Liver (tissue), 9 donors: ENCODE results near the gene SEPTIN10. TPM values are rescaled to one million over a fixed set of nuclear protein-coding genes. Genes with fewer than 3 reads are reported as not detected.

Experiments
- DNase-seq: peaks from one replicate; pipeline ENCODE4 v3.0.0-alpha.2; 2017; ENCODE audit warnings: low spot score
- H3K27ac ChIP-seq, 2 donors: one replicate each; pipeline ENCODE4 v1.7.0; 2013; ENCODE audit warnings: inconsistent platforms in 2 of 2, low read length in 2 of 2, control low read depth in 1 of 2, low read depth in 1 of 2, mild to moderate bottlenecking in 1 of 2
- H3K27me3 ChIP-seq, 4 donors: one replicate each; pipeline versions ENCODE4 v1.6.1 to v1.7.0; 2013; ENCODE audit warnings: low read length in 3 of 4, inconsistent platforms in 1 of 4, mild to moderate bottlenecking in 1 of 4, moderate library complexity in 1 of 4; ENCODE audit not compliant: control insufficient read depth in 4 of 4, insufficient read depth in 4 of 4
- H3K36me3 ChIP-seq, 4 donors: one replicate each; pipeline versions ENCODE4 v1.6.1 to v1.7.0; 2013; ENCODE audit warnings: low read length in 3 of 4, mild to moderate bottlenecking in 3 of 4, low read depth in 1 of 4, moderate library complexity in 1 of 4; ENCODE audit not compliant: control insufficient read depth in 4 of 4, insufficient read depth in 3 of 4
- H3K4me1 ChIP-seq, 4 donors: one replicate each; pipeline versions ENCODE4 v1.6.1 to v1.7.0; 2013; ENCODE audit warnings: low read length in 3 of 4, mild to moderate bottlenecking in 3 of 4, moderate library complexity in 1 of 4; ENCODE audit not compliant: control insufficient read depth in 4 of 4, insufficient read depth in 4 of 4
- H3K4me3 ChIP-seq, 3 donors: one replicate each; pipeline versions ENCODE4 v1.6.1 to v1.7.0; 2013; ENCODE audit warnings: low read length in 3 of 3, control low read depth in 1 of 3, low read depth in 1 of 3, mild to moderate bottlenecking in 1 of 3
- H3K9ac ChIP-seq, 2 donors: one replicate each; pipeline ENCODE4 v1.7.0; 2013; ENCODE audit warnings: low read length in 2 of 2, mild to moderate bottlenecking in 2 of 2, moderate library complexity in 2 of 2, control low read depth in 1 of 2, low read depth in 1 of 2
- H3K9me3 ChIP-seq, 4 donors: one replicate each; pipeline versions ENCODE4 v1.6.1 to v1.7.0; 2013; ENCODE audit warnings: low read length in 3 of 4; ENCODE audit not compliant: control insufficient read depth in 4 of 4
- ATF3 ChIP-seq: IDR thresholded peaks from 2 replicates; pipeline ENCODE4 v1.6.1; 2016; ENCODE audit warnings: antibody characterized with exemption
- EGR1 ChIP-seq, 2 donors: IDR thresholded peaks; 2 replicates each; pipeline ENCODE4 v1.6.1; 2016 to 2018; ENCODE audit warnings: antibody characterized with exemption in 2 of 2, low read depth in 2 of 2
- FOXA1 ChIP-seq: IDR thresholded peaks from 2 replicates; pipeline ENCODE4 v1.6.1; 2016; ENCODE audit warnings: antibody characterized with exemption
- FOXA2 ChIP-seq: IDR thresholded peaks from 2 replicates; pipeline ENCODE4 v1.6.1; 2016; ENCODE audit warnings: antibody characterized with exemption
- GABPA ChIP-seq, 2 donors: IDR thresholded peaks in 1 of 2; conservative IDR thresholded peaks in 1 of 2; 2 replicates each; pipeline ENCODE4 v1.6.1; 2016; ENCODE audit warnings: antibody characterized with exemption in 2 of 2, mild to moderate bottlenecking in 1 of 2, moderate library complexity in 1 of 2
- HNF4A ChIP-seq, 2 donors: conservative IDR thresholded peaks; 2 replicates each; pipeline ENCODE4 v1.6.1; 2016; ENCODE audit warnings: antibody characterized with exemption in 2 of 2, mild to moderate bottlenecking in 2 of 2
- HNF4G ChIP-seq: IDR thresholded peaks from 2 replicates; pipeline ENCODE4 v1.6.1; 2016; ENCODE audit warnings: antibody characterized with exemption
- JUND ChIP-seq, 2 donors: IDR thresholded peaks; 2 replicates each; pipeline ENCODE4 v1.6.1; 2016; ENCODE audit warnings: antibody characterized with exemption in 2 of 2
- NR2F2 ChIP-seq: IDR thresholded peaks from 2 replicates; pipeline ENCODE4 v1.6.1; 2016; ENCODE audit warnings: antibody characterized with exemption
- RAD21 ChIP-seq, 2 donors: IDR thresholded peaks; 2 replicates each; pipeline ENCODE4 v1.6.1; 2016; ENCODE audit warnings: antibody characterized with exemption in 2 of 2, mild to moderate bottlenecking in 2 of 2
- RXRA ChIP-seq, 2 donors: IDR thresholded peaks; 2 replicates each; pipeline ENCODE4 v1.6.1; 2017 to 2018; ENCODE audit warnings: antibody characterized with exemption in 2 of 2, mild to moderate bottlenecking in 1 of 2
- SP1 ChIP-seq: IDR thresholded peaks from 2 replicates; pipeline ENCODE4 v1.6.1; 2018; ENCODE audit warnings: antibody characterized with exemption, mild to moderate bottlenecking
- TAF1 ChIP-seq: conservative IDR thresholded peaks from 2 replicates; pipeline ENCODE4 v1.6.1; 2016; ENCODE audit warnings: antibody characterized with exemption, mild to moderate bottlenecking
- YY1 ChIP-seq: IDR thresholded peaks from 2 replicates; pipeline ENCODE4 v1.6.1; 2016; ENCODE audit warnings: antibody characterized with exemption, mild to moderate bottlenecking
- ZBTB33 ChIP-seq: IDR thresholded peaks from 2 replicates; pipeline ENCODE4 v1.6.1; 2016; ENCODE audit warnings: antibody characterized with exemption
- WGBS: extraction: QIAGEN DNeasy Blood & Tissue Kit; methylation state at CpG from one replicate; pipeline ENCODE4 v1.1.7; 2013; 5-methylcytosine and 5-hydroxymethylcytosine counted together
- polyA plus RNA-seq, 2 donors: library from polyadenylated mRNA; stranded (reverse) in 1 of 2; unstranded in 1 of 2; fragments of 200-250 nt in 1 of 2; fragments of >200 nt in 1 of 2; fragmentation: Nextera tagmentation in 1 of 2; extraction: Ambion mirVana in 1 of 2; gene quantifications; one replicate each; pipeline versions ENCODE4 v1.2.1 to v1.2.3, GENCODE V29; 2013 to 2015
- total RNA-seq, 2 donors: library from RNA; depleted of rRNA; stranded (reverse); fragments of >200 nt; gene quantifications; one replicate each; pipeline ENCODE4 v1.2.3, GENCODE V29; 2014
- TF ChIP-seq, protein P1 (sequence below): IDR thresholded peaks from 2 replicates; pipeline ENCODE4 v1.6.1; 2016; ENCODE audit warnings: antibody characterized with exemption, mild to moderate bottlenecking
- TF ChIP-seq, protein P2 (sequence below): fragments of 150-350 bp; IDR thresholded peaks from 2 replicates; pipeline ENCODE4 v1.5.1; 2017; ENCODE audit warnings: improper control_type of control experiment, low read depth, low read length; ENCODE audit not compliant: missing input control
- TF ChIP-seq, protein P3 (sequence below): IDR thresholded peaks from 2 replicates; pipeline ENCODE4 v1.6.1; 2016; ENCODE audit warnings: antibody characterized with exemption
- donor health status: healthy.
- donor health status: healthy.
- donor health status: healthy.
- donor health status: healthy.
- donor health status: healthy.

Gene SEPTIN10
- total and polyA plus RNA-seq, 4 donors, result 19.6 to 35.9 (median 20.1) TPM

- TF ChIP-seq SP1 (no peak), FOXA1 (no peak), NR2F2 (no peak), TAF1 (no peak), RXRA (IDR thresholded peaks at IDR 0.05) (no peak), GABPA (IDR thresholded peaks at IDR 0.05 in 1 of 2, conservative IDR thresholded peaks at IDR 0.05 in 1 of 2) (no peak), YY1 (no peak), RAD21 (IDR thresholded peaks at IDR 0.05) (no peak)
Measured at GRCh38 chr2:109530712-109531111, 83.1 kb downstream of the SEPTIN10 start (continued).

- no peaks in the 10 kb centered on the region for H3K4me1 ChIP-seq
- no peak overlapping the region for H3K9ac ChIP-seq
- H3K27ac ChIP-seq, result no peak overlapping the region
- no peaks in the 10 kb centered on the region for H3K9me3 ChIP-seq
- no peak for DNase-seq
- no peaks in the 10 kb centered on the region for H3K27me3 ChIP-seq
- H3K4me3 ChIP-seq, result no peak overlapping the region
- no peaks in the 10 kb centered on the region for H3K36me3 ChIP-seq
- no peak for TF ChIP-seq JUND (IDR thresholded peaks at IDR 0.05)
- TF ChIP-seq YY1, result no peak
- TF ChIP-seq, protein P1, sequence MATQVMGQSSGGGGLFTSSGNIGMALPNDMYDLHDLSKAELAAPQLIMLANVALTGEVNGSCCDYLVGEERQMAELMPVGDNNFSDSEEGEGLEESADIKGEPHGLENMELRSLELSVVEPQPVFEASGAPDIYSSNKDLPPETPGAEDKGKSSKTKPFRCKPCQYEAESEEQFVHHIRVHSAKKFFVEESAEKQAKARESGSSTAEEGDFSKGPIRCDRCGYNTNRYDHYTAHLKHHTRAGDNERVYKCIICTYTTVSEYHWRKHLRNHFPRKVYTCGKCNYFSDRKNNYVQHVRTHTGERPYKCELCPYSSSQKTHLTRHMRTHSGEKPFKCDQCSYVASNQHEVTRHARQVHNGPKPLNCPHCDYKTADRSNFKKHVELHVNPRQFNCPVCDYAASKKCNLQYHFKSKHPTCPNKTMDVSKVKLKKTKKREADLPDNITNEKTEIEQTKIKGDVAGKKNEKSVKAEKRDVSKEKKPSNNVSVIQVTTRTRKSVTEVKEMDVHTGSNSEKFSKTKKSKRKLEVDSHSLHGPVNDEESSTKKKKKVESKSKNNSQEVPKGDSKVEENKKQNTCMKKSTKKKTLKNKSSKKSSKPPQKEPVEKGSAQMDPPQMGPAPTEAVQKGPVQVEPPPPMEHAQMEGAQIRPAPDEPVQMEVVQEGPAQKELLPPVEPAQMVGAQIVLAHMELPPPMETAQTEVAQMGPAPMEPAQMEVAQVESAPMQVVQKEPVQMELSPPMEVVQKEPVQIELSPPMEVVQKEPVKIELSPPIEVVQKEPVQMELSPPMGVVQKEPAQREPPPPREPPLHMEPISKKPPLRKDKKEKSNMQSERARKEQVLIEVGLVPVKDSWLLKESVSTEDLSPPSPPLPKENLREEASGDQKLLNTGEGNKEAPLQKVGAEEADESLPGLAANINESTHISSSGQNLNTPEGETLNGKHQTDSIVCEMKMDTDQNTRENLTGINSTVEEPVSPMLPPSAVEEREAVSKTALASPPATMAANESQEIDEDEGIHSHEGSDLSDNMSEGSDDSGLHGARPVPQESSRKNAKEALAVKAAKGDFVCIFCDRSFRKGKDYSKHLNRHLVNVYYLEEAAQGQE, result no peak
- no peak for TF ChIP-seq FOXA1
- no peak for TF ChIP-seq TAF1
- TF ChIP-seq GABPA (IDR thresholded peaks at IDR 0.05 in 1 of 2, conservative IDR thresholded peaks at IDR 0.05 in 1 of 2), result no peak
- no peak for TF ChIP-seq NR2F2
- TF ChIP-seq FOXA2, result no peak
- TF ChIP-seq SP1, result no peak
- no peak for TF ChIP-seq RXRA (IDR thresholded peaks at IDR 0.05)
- TF ChIP-seq, protein P2, sequence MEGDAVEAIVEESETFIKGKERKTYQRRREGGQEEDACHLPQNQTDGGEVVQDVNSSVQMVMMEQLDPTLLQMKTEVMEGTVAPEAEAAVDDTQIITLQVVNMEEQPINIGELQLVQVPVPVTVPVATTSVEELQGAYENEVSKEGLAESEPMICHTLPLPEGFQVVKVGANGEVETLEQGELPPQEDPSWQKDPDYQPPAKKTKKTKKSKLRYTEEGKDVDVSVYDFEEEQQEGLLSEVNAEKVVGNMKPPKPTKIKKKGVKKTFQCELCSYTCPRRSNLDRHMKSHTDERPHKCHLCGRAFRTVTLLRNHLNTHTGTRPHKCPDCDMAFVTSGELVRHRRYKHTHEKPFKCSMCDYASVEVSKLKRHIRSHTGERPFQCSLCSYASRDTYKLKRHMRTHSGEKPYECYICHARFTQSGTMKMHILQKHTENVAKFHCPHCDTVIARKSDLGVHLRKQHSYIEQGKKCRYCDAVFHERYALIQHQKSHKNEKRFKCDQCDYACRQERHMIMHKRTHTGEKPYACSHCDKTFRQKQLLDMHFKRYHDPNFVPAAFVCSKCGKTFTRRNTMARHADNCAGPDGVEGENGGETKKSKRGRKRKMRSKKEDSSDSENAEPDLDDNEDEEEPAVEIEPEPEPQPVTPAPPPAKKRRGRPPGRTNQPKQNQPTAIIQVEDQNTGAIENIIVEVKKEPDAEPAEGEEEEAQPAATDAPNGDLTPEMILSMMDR, result no peak
- no peak for TF ChIP-seq HNF4G
- TF ChIP-seq ATF3, result no peak
- no peak for TF ChIP-seq EGR1 (IDR thresholded peaks at IDR 0.05; ENCODE audit: low read depth in 2 of 2)
- TF ChIP-seq ZBTB33, result no peak
- TF ChIP-seq, protein P3, sequence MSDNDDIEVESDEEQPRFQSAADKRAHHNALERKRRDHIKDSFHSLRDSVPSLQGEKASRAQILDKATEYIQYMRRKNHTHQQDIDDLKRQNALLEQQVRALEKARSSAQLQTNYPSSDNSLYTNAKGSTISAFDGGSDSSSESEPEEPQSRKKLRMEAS, result no peak
- no peak for TF ChIP-seq RAD21 (IDR thresholded peaks at IDR 0.05)
- TF ChIP-seq HNF4A (conservative IDR thresholded peaks at IDR 0.05), result no peak
- WGBS, result 88% methylated on average over 16 of the region's 16 CpGs
Measured at GRCh38 chr2:109529532-109530449, 84.0 kb downstream of the SEPTIN10 start.
